ENCODE measurements around the gene FAM219A.

- TF ChIP-seq CTCF (conservative IDR thresholded peaks at IDR 0.05; ENCODE audit: low read length) = no peak
- no peak for TF ChIP-seq EZH2phosphoT487 (IDR thresholded peaks at IDR 0.05; ENCODE audit: borderline replicate concordance, low read depth, low read length)
These were observed 1.6 kb downstream of the FAM219A start for GRCh38 chr9:34456746-34457145.
